Activated naive CD4-positive, alpha-beta T cell treated with anti-CD3 and anti-CD28 coated beads, Interleukin-2, amount 50 U/mL, for 24 hours (primary cell): Measurements from ENCODE around the gene TNK2.
A peak's percentile ranks its signal among the peaks of the same experiment; 100 is the strongest.

Experiments
- H3K27ac Mint-ChIP-seq: one replicate; pipeline ENCODE4 v1.8.0; 2021; ENCODE audit warnings: mild to moderate bottlenecking, mixed read lengths
- H3K27me3 Mint-ChIP-seq: one replicate; pipeline ENCODE4 v1.8.0; 2021; ENCODE audit warnings: mixed read lengths
- H3K36me3 Mint-ChIP-seq: one replicate; pipeline ENCODE4 v1.8.0; 2021; ENCODE audit warnings: mixed read lengths
- H3K4me1 Mint-ChIP-seq: one replicate; pipeline ENCODE4 v1.8.0; 2021; ENCODE audit warnings: mixed read lengths
- H3K4me3 Mint-ChIP-seq: one replicate; pipeline ENCODE4 v1.8.0; 2021; ENCODE audit warnings: mild to moderate bottlenecking, mixed read lengths
- H3K9me3 Mint-ChIP-seq: one replicate; pipeline ENCODE4 v1.8.0; 2021; ENCODE audit warnings: mixed read lengths

TNK2 gene

DNA sequence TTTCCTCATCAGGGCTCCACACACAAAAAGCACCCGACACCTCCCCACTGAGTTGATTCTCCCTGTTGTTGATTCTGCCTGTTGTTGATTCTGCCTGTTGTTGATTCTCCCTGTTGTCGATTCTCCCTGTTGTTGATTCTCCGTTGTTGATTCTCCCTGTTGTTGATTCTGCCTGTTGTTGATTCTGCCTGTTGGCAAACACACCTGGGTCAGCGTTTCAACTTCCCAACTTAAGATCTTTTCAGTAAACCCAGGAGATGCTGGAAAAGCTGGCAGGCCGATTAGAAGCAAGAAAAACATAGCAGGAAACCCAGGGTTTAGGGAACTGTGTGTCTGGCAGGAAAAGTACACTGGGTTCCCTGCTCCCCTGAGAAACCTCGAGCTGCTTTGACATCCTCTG is 47.9 kb downstream of the TNK2 start:
- Mint-ChIP-seq H3K27ac (no peak overlapping the region), H3K9me3 (no peaks in the 10 kb centered on the region), H3K4me3 (no peak overlapping the region), H3K27me3 (no peaks in the 10 kb centered on the region), H3K36me3 (no peaks in the 10 kb centered on the region), H3K4me1 (peaks cover 6% of the 10 kb centered on the region)

DNA sequence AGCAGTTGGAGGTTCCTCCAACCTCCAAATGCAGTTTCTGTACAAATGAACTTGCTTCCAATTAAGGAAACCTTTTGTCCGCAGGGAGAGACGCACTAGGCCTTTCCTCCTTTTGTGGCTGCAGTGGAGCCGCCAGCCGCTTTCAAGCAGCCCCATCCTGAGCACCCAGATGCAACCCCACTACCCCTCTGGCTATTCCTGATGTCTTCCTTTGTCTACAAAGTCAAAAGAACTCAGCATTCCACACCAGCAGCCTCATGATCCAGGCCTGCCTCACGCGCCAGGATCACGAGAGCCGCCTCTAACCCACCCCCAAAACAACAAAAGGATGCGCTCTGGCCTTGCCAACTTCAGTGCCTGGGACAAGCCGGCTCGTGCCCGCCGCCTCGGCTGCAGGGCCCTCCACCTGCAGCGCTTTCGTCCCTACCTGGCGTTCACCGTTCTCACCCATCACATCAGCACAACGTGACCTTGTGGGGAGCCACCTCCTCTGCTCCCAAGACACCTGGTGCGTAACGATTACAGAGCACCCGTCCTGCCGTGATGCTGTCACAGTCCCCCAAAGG is 48.4 kb downstream of the TNK2 start:
- H3K4me3 Mint-ChIP-seq: no peak overlapping the region
- H3K4me1 Mint-ChIP-seq: peaks cover 6% of the 10 kb centered on the region
- H3K27ac Mint-ChIP-seq: no peak overlapping the region
- no peaks in the 10 kb centered on the region for H3K9me3 Mint-ChIP-seq
- no peaks in the 10 kb centered on the region for H3K27me3 Mint-ChIP-seq
- H3K36me3 Mint-ChIP-seq: no peaks in the 10 kb centered on the region

DNA sequence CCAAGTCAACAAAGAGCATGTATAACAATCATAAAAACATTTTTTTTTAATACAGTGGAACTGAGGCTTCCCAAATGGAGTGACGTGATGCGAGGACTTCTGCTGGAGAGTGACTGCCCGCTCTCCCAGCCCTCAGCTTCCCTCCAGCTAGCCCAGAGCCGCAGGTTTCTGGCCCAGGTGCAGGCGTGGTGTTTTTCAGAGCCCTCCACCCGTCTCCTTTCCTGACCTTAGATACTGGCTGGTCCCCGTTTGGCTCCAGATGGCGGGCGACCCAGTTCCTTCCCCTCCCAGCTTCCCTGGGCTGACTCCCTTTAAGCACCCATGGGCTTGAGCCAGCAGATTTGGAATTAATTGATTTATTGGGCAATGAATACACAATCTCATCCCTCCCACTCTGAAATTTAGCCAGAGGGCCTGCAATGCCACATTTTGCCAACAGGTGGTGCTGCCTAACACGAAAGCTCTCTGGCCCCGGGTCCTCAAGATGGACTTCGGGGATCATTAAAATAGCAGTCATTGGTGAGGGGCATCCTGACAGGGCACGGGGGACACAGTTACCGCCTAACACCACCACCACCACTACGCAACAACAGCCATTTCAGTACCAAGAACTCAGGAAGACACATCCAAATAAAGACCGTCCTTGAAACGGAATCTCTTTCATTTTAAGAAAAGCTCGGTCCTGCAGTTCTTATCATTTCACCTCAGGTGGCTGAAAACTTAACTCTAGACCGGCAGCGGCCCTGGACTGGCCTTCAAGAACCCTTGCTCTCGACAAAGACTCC is 49.1 kb downstream of the TNK2 start:
- H3K36me3 Mint-ChIP-seq: no peaks in the 10 kb centered on the region
- peaks cover 6% of the 10 kb centered on the region for H3K4me1 Mint-ChIP-seq
- H3K27me3 Mint-ChIP-seq: no peaks in the 10 kb centered on the region
- peak overlapping the region; percentile 38 for H3K27ac Mint-ChIP-seq
- H3K4me3 Mint-ChIP-seq: peak overlapping the region; percentile 68
- no peaks in the 10 kb centered on the region for H3K9me3 Mint-ChIP-seq

DNA sequence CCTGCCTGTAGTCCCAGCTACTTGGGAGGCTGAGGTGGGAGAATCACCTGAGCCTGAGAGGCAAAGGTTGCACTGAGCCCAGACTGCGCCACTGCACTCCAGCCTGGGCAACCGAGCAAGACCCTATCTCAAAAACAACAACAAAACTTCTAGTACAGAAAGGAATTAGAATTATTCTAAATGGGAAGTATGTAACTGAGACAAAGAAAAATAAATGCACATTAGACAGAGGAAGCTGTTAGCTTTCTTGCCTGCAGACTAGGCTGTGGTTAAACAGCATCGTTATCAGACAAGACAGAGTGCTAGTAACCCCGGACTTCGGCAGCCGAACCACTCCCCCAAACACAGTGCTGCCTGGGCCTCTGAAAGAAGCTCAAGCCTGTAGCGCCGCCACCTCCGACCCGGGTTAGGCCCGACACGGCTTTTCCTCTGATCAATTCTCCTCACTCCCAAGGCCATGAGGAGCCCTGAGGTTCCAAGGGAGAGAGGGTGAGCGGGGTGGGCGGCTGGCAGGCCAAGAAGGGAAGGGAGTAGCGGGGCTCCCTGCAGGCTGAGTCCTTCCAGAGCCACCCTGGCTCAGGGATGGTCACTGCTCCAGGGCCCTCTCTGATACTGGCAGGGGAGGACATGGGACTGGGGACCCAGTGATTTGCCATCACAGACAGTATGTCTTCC is 51.8 kb downstream of the TNK2 start:
- Mint-ChIP-seq H3K27me3 (no peaks in the 10 kb centered on the region), H3K27ac (no peak overlapping the region), H3K4me1 (peaks cover 6% of the 10 kb centered on the region)

DNA sequence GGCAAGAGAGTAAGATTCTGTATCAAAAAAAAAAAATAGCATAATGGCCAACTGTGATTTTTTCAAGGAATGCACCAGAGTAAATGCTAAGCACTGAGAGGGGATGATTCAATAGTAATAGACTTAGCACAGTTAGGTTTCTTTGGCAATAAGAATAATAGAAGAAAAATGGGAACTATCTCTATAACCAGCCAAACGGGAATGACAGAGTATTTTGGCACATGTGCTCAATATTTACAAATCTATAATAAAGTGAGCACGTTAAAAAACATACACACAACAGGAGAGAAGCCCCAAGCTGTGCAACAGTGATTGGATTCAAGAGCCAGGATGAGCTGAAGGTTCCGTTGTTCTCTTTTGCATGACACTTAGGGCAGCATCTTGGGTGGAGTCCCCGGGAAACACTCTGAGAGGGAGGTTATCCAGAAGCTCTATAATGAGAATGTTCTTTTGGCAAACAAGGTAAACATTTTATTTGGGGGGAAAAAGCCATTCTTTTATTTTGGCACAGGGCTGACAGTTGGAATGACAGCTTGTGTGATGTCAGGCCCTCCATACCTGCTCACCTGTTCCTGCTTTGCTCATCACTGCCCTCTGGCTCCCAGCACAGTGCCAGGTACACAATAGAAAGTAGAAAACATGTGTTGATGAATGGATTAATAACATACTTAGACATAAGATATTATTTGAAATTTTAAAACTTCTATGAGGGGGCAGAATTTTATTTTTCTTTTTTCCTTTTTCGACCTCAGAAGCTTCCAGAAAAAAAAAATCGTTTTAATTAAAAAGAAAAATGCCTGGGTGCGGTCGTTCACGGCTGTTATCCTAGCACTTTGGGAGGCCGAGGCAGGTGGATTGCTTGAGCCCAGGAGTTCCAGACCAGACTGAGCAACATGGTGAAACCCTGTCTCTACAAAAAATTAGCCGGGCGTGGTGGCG is 52.6 kb downstream of the TNK2 start:
- no peaks in the 10 kb centered on the region for H3K36me3 Mint-ChIP-seq
- no peak overlapping the region for H3K27ac Mint-ChIP-seq
- H3K9me3 Mint-ChIP-seq: no peaks in the 10 kb centered on the region
- H3K4me3 Mint-ChIP-seq: no peak overlapping the region
- peaks cover 11% of the 10 kb centered on the region for H3K4me1 Mint-ChIP-seq
- no peaks in the 10 kb centered on the region for H3K27me3 Mint-ChIP-seq

More for the DNA sequence above, 51.8 kb downstream of the TNK2 start:
- H3K9me3 Mint-ChIP-seq: no peaks in the 10 kb centered on the region
- H3K4me3 Mint-ChIP-seq: no peak overlapping the region
- H3K36me3 Mint-ChIP-seq: no peaks in the 10 kb centered on the region

DNA sequence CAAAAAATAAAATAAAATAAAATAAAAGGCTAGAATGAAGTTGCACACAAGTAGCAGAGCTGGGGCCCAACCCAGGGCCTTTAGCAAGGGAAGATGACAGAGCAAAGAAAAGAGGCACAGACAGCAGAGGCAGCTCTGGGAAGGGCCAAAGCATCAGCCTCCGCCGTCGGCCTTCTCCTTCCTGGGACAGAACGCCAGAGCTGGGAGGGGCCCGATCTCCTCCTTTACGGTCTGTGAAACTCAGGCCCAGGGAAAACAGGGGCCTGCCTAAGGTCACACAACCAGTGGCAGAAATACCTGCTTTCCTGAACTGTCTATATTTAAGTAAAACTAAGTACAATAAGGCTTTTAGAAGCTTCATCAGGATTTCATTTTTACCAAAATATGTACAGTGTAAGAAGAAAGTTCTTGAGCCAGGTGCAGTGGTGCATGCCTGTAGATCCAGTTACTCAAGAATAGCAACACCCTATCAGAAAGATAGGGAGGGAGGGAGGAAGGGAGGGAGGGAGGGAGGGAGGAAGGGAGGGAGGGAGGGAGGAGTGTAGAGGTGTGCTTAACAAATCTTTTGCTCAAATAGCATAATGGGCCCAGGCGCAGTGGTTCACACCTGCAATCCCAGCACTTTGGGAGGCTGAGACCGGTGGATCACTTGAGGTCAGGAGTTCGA is 53.6 kb downstream of the TNK2 start:
- H3K27me3 Mint-ChIP-seq: no peaks in the 10 kb centered on the region
- no peaks in the 10 kb centered on the region for H3K9me3 Mint-ChIP-seq
- H3K4me3 Mint-ChIP-seq: no peak overlapping the region
- no peak overlapping the region for H3K27ac Mint-ChIP-seq
- H3K36me3 Mint-ChIP-seq: no peaks in the 10 kb centered on the region
- H3K4me1 Mint-ChIP-seq: peaks cover 13% of the 10 kb centered on the region

DNA sequence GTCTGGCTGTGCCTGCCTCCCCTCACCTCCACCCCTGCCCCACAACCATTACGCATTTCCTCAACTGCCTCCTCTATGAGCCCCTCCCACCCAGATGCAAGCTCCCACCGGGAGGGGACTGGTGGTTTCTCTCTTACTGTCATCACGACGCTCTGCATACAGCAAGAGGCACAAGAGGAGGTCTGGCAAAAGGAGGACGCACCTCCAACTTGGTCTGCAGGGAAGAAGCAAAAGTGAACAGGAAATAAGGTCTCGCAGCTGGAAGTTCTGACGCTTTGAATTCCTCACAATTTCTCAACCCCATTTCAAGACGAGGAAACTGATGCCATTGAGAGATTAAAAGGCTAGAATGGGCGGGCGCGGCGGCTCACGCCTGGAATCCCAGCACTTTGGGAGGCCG is 54.4 kb downstream of the TNK2 start:
- Mint-ChIP-seq H3K27me3 (no peaks in the 10 kb centered on the region), H3K4me3 (no peak overlapping the region), H3K4me1 (peaks cover 7% of the 10 kb centered on the region), H3K36me3 (no peaks in the 10 kb centered on the region), H3K27ac (no peak overlapping the region), H3K9me3 (no peaks in the 10 kb centered on the region)

GRCh38 chr3:195853036-195853435 is 55.3 kb downstream of the TNK2 start:
- Mint-ChIP-seq H3K27ac (no peak overlapping the region), H3K9me3 (no peaks in the 10 kb centered on the region), H3K36me3 (no peaks in the 10 kb centered on the region), H3K27me3 (no peaks in the 10 kb centered on the region), H3K4me1 (peaks cover 7% of the 10 kb centered on the region), H3K4me3 (no peak overlapping the region)

DNA sequence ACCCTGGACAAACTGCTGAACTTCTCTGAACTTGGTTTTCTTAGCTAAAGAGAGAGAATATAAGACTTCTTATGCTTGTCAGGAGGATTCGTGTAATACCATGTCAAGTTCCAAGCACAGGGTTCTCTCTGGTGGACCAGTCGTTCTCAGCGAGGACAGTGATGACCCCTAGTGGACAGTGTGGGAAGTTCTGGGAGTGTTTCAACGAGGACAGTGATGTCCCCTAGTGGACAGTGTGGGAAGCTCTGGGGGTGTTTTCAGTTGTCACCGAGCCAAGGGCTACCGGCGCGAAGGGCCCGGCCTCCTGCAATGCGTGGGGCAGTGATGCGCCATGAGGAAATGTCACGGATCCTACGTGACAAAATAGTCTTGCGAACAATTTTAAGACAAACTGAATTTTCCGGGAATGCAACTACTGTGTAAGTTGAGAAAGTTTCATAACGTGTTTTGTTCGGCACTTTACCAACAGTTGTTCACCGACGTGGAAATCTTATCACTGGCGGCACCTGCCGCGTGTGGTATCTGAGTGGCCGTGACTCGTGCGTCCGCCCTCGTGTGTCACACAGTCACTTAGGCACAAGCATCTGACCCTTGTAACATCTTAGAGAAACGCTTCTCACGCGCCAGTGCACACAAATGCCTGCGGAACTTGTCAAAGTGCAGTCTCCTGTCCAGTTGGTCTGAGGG is 57.4 kb downstream of the TNK2 start:
- no peak overlapping the region for H3K27ac Mint-ChIP-seq
- H3K36me3 Mint-ChIP-seq: no peaks in the 10 kb centered on the region
- H3K27me3 Mint-ChIP-seq: no peaks in the 10 kb centered on the region
- H3K9me3 Mint-ChIP-seq: no peaks in the 10 kb centered on the region
- no peak overlapping the region for H3K4me3 Mint-ChIP-seq
- peaks cover 7% of the 10 kb centered on the region for H3K4me1 Mint-ChIP-seq

- Mint-ChIP-seq H3K27me3 (no peaks in the 10 kb centered on the region), H3K4me1 (peaks cover 7% of the 10 kb centered on the region), H3K27ac (no peak overlapping the region), H3K36me3 (no peaks in the 10 kb centered on the region), H3K4me3 (no peak overlapping the region), H3K9me3 (no peaks in the 10 kb centered on the region)
Measured at GRCh38 chr3:195849322-195850074, 58.9 kb downstream of the TNK2 start.

GRCh38 chr3:195847055-195847950 is 61.0 kb downstream of the TNK2 start:
- Mint-ChIP-seq H3K4me3 (no peak overlapping the region), H3K4me1 (peaks cover 7% of the 10 kb centered on the region), H3K9me3 (no peaks in the 10 kb centered on the region), H3K27ac (no peak overlapping the region), H3K27me3 (no peaks in the 10 kb centered on the region), H3K36me3 (no peaks in the 10 kb centered on the region)

- no peak overlapping the region for H3K4me3 Mint-ChIP-seq
- H3K27me3 Mint-ChIP-seq: no peaks in the 10 kb centered on the region
- no peaks in the 10 kb centered on the region for H3K4me1 Mint-ChIP-seq
- H3K27ac Mint-ChIP-seq: no peak overlapping the region
- H3K36me3 Mint-ChIP-seq: no peaks in the 10 kb centered on the region
- no peaks in the 10 kb centered on the region for H3K9me3 Mint-ChIP-seq
Measured at GRCh38 chr3:195845483-195845882, 62.9 kb downstream of the TNK2 start.

DNA sequence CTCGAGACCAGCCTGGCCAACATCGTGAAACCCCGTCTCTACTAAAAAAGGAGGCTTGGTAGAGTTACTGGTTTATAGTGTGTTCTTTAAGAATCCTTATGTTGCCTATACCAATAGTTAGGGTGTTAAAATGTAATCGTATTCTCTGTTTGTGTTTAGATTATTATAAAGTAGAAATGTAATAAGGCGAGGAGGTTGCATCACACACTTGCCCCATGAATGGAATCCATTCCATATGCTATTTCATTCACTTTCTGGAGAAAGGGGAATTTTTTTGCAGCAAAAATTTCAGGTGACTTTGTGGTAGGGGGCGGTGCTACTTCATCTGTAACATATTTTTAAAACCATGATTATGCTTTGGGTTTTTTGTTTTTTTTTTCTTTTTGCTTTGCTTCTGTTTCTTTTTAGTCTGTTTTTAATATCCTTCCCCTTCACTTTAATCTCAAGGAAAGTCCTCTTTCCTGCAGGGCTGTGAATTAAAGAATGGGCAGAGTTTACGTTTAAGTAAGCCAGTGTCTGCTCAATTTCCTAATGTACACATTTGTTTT is 63.6 kb downstream of the TNK2 start:
- Mint-ChIP-seq H3K36me3 (no peaks in the 10 kb centered on the region), H3K4me1 (no peaks in the 10 kb centered on the region), H3K27me3 (no peaks in the 10 kb centered on the region), H3K4me3 (no peak overlapping the region), H3K27ac (no peak overlapping the region), H3K9me3 (no peaks in the 10 kb centered on the region)
